Mucosa of descending colon (tissue), 3 donors: ENCODE measurements around the gene EDNRA. TPM values are rescaled to one million over a fixed set of nuclear protein-coding genes. Genes with fewer than 3 reads are reported as not detected.
A peak's percentile ranks its signal among the peaks of the same experiment; 100 is the strongest.
"Not testable (repeated sequence)": the region's sequence is repeated elsewhere in the genome, so short reads cannot be mapped to it uniquely, and the experiment has no call there.

ENCODE experiments used
- ATAC-seq: fragments of 200-7000 bp; cut with Tn5 transposase; one replicate; pipeline ENCODE4 v1.9.1; 2020; ENCODE audit warnings: mild to moderate bottlenecking, moderate library complexity
- DNase-seq, 3 donors: peaks; one replicate each; pipeline ENCODE4 v3.0.0-alpha.2; 2020
- H3K36me3 ChIP-seq: fragments of 200-600 bp; one replicate; pipeline ENCODE4 v1.8.0; 2021; ENCODE audit warnings: low read depth, mild to moderate bottlenecking
- H3K4me1 ChIP-seq: fragments of 200-600 bp; one replicate; pipeline ENCODE4 v1.8.0; 2021; ENCODE audit warnings: low read depth, mild to moderate bottlenecking
- H3K4me3 ChIP-seq: fragments of 200-600 bp; one replicate; pipeline ENCODE4 v1.8.0; 2021; ENCODE audit warnings: mild to moderate bottlenecking
- H3K9me3 ChIP-seq: fragments of 200-600 bp; one replicate; pipeline ENCODE4 v1.8.0; 2021; ENCODE audit warnings: mild to moderate bottlenecking
- intact Hi-C, 2 donors: fragments of 100-400 bp; cut with DNase I in 1 of 2; cut with micrococcal nuclease in 1 of 2; formaldehyde crosslinking; loops; one replicate each; pipeline versions ENCODE4 v1.11.0 to v1.11.1; 2022; cut with DNase I, micrococcal nuclease
- long read RNA-seq, 2 donors: library from polyadenylated mRNA; unstranded; transcript quantifications; one replicate each; pipeline ENCODE4 v2.0.0, GENCODE V29; 2019 to 2021
- total RNA-seq, 3 donors: library from RNA; stranded (reverse); fragmentation: NEBNext Ultra II Directional in 2 of 3; extraction: Animal tissue kit (Norgen Biotek cat#: 25700) in 2 of 3; gene quantifications; one replicate each; pipeline versions ENCODE4 v1.2.1 to v1.2.4, GENCODE V29; 2021 to 2023
- TF ChIP-seq, protein P1 (sequence below): fragments of 200-600 bp; IDR thresholded peaks from one replicate; pipeline ENCODE4 v1.8.0; 2022; ENCODE audit warnings: antibody characterized with exemption, mild to moderate bottlenecking
- donor health status: DM: no; HTN: no; CAD: no; lungs with moderate emphysema.
- donor health status: DM: no; HTN: no; CAD: no.
- donor health status: DM: no; HTN: yes; CAD: no.

EDNRA gene
- total RNA-seq, result 1 to 10 TPM in 2 of 3 donors, under 1 TPM in 1; 0.72 to 1.6 (median 1.6) TPM
- long read RNA-seq, donor 1, full-length matches to known transcripts, result 3 of 3 reads
- long read RNA-seq, donor 1, partial matches to known transcripts, result 0 of 3 reads
- long read RNA-seq, donor 1, other reads (novel, unspliced or antisense), result 0 of 3 reads
- long read RNA-seq, donor 2, partial matches to known transcripts, result 1 of 1 reads
- long read RNA-seq, donor 2, other reads (novel, unspliced or antisense), result 0 of 1 reads

DNA sequence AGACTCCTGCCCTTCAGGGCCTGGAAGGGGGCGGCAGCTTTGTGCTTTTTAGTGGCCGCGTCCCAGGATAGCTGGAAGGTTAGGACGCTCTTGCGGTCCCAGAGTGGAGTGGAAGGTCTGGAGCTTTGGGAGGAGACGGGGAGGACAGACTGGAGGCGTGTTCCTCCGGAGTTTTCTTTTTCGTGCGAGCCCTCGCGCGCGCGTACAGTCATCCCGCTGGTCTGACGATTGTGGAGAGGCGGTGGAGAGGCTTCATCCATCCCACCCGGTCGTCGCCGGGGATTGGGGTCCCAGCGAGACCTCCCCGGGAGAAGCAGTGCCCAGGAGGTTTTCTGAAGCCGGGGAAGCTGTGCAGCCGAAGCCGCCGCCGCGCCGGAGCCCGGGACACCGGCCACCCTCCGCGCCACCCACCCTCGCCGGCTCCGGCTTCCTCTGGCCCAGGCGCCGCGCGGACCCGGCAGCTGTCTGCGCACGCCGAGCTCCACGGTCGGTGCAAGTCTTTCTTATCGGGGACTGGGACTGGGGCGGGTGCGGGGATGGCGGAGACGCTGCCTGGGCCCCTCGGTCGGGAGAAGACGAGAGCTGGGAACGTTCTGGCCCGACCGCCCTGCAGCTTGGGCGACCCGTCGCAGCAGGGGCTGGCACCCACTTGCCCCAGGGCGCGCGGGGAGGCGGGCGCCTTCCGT is at the start of gene EDNRA:
TSS of gene EDNRA (plus strand) at position 207 of the 686 bp plus-strand sequence. CDS start 4,585 bp downstream, outside the sequence.
- Histone ChIP-seq H3K4me3 (no peak within 1 kb of the TSS), H3K4me1 (no peaks in the 10 kb centered on the region), H3K9me3 (no peaks in the 10 kb centered on the region), H3K36me3 (no peaks in the 10 kb centered on the region)
- DNase-seq (peak in 1 of 3 donors; percentile 44), ATAC-seq (peak; percentile 35)
- TF ChIP-seq, protein P1, sequence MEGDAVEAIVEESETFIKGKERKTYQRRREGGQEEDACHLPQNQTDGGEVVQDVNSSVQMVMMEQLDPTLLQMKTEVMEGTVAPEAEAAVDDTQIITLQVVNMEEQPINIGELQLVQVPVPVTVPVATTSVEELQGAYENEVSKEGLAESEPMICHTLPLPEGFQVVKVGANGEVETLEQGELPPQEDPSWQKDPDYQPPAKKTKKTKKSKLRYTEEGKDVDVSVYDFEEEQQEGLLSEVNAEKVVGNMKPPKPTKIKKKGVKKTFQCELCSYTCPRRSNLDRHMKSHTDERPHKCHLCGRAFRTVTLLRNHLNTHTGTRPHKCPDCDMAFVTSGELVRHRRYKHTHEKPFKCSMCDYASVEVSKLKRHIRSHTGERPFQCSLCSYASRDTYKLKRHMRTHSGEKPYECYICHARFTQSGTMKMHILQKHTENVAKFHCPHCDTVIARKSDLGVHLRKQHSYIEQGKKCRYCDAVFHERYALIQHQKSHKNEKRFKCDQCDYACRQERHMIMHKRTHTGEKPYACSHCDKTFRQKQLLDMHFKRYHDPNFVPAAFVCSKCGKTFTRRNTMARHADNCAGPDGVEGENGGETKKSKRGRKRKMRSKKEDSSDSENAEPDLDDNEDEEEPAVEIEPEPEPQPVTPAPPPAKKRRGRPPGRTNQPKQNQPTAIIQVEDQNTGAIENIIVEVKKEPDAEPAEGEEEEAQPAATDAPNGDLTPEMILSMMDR, result no peak
- intact Hi-C loops, result no loop called here

- ATAC-seq, DNase-seq, H3K9me3 ChIP-seq, H3K4me1 ChIP-seq, intact Hi-C loops, H3K36me3 ChIP-seq, H3K4me3 ChIP-seq: not testable (repeated sequence)
These were observed 46.5 kb upstream of the EDNRA start for GRCh38 chr4:147434370-147434769.

DNA sequence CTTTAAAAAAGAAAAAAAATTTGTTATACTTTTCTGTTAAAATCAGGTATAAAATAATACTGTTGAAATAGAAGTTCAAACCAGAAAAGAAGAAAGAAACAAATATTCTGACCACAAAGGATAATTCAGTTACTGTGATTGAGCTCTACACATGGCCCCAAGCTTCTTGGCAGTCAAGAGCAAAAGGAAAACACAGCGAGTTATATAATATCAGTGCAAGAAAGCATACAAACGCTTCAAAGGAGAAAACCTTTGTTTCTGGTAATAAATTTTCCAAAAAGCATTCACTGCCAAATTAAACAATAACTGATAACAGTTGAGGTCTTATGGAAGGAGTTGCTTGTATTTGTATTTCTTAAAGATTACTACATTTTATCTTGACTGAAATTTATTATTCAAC is 40.5 kb upstream of the EDNRA start:
- H3K36me3 ChIP-seq, result no peaks in the 10 kb centered on the region
- intact Hi-C loops, result no loop called here
- H3K4me1 ChIP-seq, result no peaks in the 10 kb centered on the region
- ATAC-seq (no peak), DNase-seq (no peak)
- TF ChIP-seq, protein P1, result no peak
- no peak overlapping the region for H3K4me3 ChIP-seq
- peaks cover 2% of the 10 kb centered on the region for H3K9me3 ChIP-seq

DNA sequence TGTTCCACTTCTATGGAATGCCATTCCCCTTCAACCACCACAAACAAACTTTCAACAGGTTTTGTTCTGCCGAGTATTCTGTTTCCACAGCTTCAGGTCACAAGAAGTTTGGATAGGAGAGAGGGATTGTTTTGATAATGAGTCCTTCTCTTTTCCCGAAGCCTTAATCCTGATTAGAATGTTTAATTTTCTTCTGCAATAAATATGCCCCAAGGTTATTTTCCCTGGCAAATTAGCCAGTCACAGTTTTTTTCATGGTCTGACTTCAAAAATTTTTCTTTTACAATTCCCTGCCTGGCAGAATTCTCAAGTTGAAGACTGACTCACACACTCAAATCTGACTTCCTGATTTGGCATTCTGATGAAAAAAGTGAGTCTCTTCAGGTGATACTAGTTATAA is 33.1 kb upstream of the EDNRA start:
- TF ChIP-seq, protein P1, result no peak
- ATAC-seq, result no peak
- H3K36me3 ChIP-seq, result no peaks in the 10 kb centered on the region
- H3K4me3 ChIP-seq, result no peak overlapping the region
- DNase-seq, result no peak
- H3K9me3 ChIP-seq, result no peaks in the 10 kb centered on the region
- intact Hi-C loops, result no loop called here
- no peaks in the 10 kb centered on the region for H3K4me1 ChIP-seq

DNA sequence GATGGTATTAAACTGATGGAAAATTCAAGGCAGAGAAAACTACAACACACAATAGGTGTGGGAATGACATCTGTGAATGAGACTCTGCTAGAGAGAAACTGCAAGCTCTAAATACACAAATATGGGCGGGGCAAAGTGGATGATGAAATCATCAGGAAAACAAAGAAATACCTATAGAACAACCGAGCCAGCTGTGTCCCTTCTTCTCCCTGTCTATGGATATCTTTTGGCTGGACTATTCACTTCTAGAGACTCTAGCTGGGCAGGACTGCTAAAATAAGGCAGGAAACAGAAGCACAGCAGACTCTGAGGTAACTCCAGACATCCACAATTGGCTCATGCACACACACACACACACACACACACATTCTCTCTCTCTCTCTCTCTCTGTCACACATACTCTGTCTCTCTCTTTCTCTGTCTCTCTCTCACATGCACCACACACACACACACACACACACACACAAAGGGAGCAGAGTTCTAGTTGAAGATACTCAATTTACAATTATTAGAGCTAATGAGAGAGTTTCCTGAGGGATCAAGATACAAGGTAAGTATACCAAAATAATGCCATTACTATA is 27.2 kb upstream of the EDNRA start:
- Histone ChIP-seq H3K9me3 (no peaks in the 10 kb centered on the region), H3K4me3 (no peak overlapping the region), H3K4me1 (no peaks in the 10 kb centered on the region), H3K36me3 (no peaks in the 10 kb centered on the region)
- TF ChIP-seq, protein P1, result no peak
- no peak for ATAC-seq
- DNase-seq, result no peak
- intact Hi-C loops, result no loop called here

DNA sequence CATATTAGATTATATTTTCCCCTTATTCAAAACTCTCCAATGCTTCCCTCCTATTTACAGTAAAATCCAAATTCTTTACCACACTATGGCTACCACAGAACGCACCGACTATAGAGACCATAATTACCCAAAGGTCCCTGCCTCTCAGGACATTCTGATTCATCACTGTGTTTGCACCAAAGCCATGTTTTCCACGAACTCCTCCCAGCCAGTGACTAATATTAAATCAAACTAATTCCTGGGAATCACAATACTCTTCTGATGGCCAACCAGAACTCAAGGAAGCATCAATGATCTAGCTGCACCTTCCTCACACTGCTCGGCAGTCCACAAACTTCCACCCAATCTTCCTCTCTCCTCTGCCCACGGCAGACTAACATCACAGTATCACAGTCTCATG is 24.2 kb upstream of the EDNRA start:
- TF ChIP-seq, protein P1, result no peak
- no peak for DNase-seq
- no peaks in the 10 kb centered on the region for H3K9me3 ChIP-seq
- no peak overlapping the region for H3K4me3 ChIP-seq
- no peaks in the 10 kb centered on the region for H3K4me1 ChIP-seq
- no peak for ATAC-seq
- no peaks in the 10 kb centered on the region for H3K36me3 ChIP-seq
- intact Hi-C loops, result no loop called here
